ENCODE data around the gene SRSF4. TPM values are rescaled to one million over a fixed set of nuclear protein-coding genes. Genes with fewer than 3 reads are reported as not detected.
"Not testable (repeated sequence)": the region's sequence is repeated elsewhere in the genome, so short reads cannot be mapped to it uniquely, and the experiment has no call there.

The SRSF4 gene
- total RNA-seq, 1 donor from 2014 or later, result 92.6 TPM

DNA sequence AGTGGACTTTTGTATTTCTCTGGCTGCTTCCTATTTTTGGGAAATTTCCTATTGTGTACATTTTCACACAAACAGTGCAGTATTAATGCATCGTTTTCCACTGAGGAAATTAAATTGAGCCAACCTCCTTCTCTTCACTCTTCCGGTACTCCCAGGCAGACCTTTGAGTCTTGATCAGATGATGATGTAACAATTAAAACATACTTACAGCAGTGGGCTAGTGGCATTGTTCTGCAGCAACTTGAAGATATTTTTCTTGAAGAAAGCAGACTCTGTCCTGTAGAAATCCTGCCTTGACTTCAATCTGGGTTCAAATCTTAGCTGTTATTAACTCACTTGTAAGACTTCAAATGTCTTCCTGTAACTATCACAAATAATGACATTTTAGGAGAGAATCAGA lies 39.0 kb downstream of the SRSF4 start:
- POLR2A ChIA-PET, result no interaction called here
- Mint-ChIP-seq H3K4me3 (no peak overlapping the region), H3K36me3 (ENCODE audit: low read depth) (peaks cover 30% of the 10 kb centered on the region), H3K9me3 (no peaks in the 10 kb centered on the region), H3K4me1 (no peaks in the 10 kb centered on the region), H3K27me3 (no peaks in the 10 kb centered on the region), H3K27ac (no peak overlapping the region)
- DNase-seq (no peak), ATAC-seq (ENCODE audit: low read depth) (no peak)
- CTCF ChIA-PET, result no interaction called here
- TF ChIP-seq, protein P1, sequence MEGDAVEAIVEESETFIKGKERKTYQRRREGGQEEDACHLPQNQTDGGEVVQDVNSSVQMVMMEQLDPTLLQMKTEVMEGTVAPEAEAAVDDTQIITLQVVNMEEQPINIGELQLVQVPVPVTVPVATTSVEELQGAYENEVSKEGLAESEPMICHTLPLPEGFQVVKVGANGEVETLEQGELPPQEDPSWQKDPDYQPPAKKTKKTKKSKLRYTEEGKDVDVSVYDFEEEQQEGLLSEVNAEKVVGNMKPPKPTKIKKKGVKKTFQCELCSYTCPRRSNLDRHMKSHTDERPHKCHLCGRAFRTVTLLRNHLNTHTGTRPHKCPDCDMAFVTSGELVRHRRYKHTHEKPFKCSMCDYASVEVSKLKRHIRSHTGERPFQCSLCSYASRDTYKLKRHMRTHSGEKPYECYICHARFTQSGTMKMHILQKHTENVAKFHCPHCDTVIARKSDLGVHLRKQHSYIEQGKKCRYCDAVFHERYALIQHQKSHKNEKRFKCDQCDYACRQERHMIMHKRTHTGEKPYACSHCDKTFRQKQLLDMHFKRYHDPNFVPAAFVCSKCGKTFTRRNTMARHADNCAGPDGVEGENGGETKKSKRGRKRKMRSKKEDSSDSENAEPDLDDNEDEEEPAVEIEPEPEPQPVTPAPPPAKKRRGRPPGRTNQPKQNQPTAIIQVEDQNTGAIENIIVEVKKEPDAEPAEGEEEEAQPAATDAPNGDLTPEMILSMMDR (IDR thresholded peaks at IDR 0.05), result no peak
- intact Hi-C loops (cut with micrococcal nuclease), result no loop called here

DNA sequence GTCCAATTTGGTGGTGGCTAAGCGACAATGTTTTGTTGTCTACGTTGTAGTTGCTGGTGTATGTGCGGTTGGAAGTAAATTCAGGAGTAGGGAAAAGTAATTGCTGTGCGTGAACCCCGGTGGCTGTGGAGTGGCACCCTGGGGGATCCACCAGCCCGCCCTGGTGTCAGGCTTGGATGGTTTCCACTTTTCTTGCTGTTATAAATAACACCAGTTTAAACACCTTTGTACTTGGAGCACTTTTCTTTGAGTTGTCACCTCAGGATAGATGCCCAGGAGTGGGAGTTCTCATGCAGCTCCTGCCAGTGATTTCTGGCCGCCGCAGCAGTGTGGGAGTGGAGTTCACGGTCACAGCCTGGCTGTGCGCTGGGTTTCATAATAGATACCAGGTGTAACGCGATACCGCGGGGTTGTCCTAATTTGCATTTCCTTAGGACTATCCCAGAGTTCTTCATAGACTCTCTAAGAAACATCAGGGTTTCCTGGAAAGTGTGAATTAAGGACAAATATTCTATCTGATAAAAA lies 45.2 kb downstream of the SRSF4 start:
- CTCF ChIA-PET, result no interaction called here
- intact Hi-C loops (cut with micrococcal nuclease), result no loop called here
- POLR2A ChIA-PET, result no interaction called here
- Mint-ChIP-seq H3K4me1 (no peaks in the 10 kb centered on the region), H3K36me3 (ENCODE audit: low read depth) (no peaks in the 10 kb centered on the region), H3K27me3 (peaks cover 16% of the 10 kb centered on the region), H3K4me3 (no peak overlapping the region), H3K27ac (no peak overlapping the region), H3K9me3 (no peaks in the 10 kb centered on the region)
- no peak for DNase-seq
- no peak for ATAC-seq (ENCODE audit: low read depth)
- TF ChIP-seq, protein P1 (IDR thresholded peaks at IDR 0.05), result no peak

DNA sequence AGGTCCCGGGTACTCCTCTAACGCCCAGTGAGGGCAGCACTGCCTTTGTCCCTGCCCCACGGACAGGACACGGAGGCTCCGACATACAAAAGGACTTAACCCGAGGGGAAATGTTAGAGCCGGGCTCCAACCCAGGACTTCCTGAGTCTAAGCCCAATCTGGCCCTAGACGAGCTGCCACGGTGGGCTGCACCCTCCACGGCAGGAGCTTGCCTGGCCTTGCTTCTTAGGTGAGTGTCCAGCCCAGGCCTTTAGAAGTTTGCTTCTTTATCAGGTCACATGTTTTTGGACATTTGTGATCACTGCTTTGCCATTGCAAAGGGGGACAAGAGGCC lies 47.0 kb downstream of the SRSF4 start:
- ChIA-PET POLR2A (no interaction called here), CTCF (no interaction called here)
- no peaks in the 10 kb centered on the region for H3K9me3 Mint-ChIP-seq
- H3K4me1 Mint-ChIP-seq, result no peaks in the 10 kb centered on the region
- intact Hi-C loops (cut with micrococcal nuclease), result no loop called here
- no peak overlapping the region for H3K27ac Mint-ChIP-seq
- no peaks in the 10 kb centered on the region for H3K36me3 Mint-ChIP-seq (ENCODE audit: low read depth)
- peaks cover 16% of the 10 kb centered on the region for H3K27me3 Mint-ChIP-seq
- no peak for ATAC-seq (ENCODE audit: low read depth)
- DNase-seq, result no peak
- no peak overlapping the region for H3K4me3 Mint-ChIP-seq
- TF ChIP-seq, protein P1 (IDR thresholded peaks at IDR 0.05), result no peak

DNA sequence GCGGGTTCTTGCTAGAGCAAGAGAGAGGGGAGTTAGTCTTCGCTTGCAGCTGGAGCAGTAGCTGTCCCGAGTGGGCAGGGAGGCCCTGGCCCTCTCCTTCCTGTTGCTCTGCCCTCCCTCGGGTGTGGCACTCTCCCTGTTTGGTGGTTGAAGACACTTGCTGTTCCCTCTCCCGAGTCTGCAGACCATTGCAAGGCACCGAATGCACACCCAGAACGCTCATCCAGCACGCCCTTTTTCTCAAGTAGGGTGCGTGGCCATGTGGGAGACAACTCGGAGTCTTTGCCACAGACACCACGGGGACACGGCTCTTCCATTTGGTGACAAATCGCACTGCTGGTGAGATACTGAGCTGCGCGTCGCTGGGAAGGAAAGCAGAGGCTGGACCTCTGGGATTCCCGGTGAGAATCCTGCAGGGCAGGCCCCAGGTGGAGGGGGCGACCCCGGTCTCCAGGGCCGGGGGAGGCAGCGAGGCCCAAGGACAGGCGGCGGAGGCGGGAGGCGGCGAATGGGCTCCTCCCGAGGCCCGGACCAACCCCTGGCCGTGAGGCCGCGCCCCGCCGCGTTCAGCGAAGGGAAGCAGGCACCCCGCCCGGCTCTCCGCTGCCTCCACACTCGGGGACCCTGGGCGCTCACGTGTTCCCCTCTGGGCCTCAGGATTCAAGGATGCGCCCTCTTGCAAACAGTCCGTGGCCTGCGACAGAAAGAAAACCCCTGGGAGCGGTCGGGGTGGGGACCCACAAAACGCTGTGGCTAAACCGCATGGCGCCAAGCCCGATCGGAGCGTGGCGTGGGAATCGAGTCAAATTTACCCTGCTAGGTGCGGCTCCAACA lies 47.6 kb downstream of the SRSF4 start:
- ChIA-PET POLR2A (no interaction called here), CTCF (no interaction called here)
- H3K36me3 Mint-ChIP-seq (ENCODE audit: low read depth), result no peaks in the 10 kb centered on the region
- DNase-seq (no peak), ATAC-seq (ENCODE audit: low read depth) (no peak)
- no peak overlapping the region for H3K27ac Mint-ChIP-seq
- no peaks in the 10 kb centered on the region for H3K9me3 Mint-ChIP-seq
- TF ChIP-seq, protein P1 (IDR thresholded peaks at IDR 0.05), result no peak
- peaks cover 16% of the 10 kb centered on the region for H3K27me3 Mint-ChIP-seq
- H3K4me3 Mint-ChIP-seq, result peak overlapping the region; percentile 19
- H3K4me1 Mint-ChIP-seq, result no peaks in the 10 kb centered on the region
- intact Hi-C loops (cut with micrococcal nuclease), result no loop called here

DNA sequence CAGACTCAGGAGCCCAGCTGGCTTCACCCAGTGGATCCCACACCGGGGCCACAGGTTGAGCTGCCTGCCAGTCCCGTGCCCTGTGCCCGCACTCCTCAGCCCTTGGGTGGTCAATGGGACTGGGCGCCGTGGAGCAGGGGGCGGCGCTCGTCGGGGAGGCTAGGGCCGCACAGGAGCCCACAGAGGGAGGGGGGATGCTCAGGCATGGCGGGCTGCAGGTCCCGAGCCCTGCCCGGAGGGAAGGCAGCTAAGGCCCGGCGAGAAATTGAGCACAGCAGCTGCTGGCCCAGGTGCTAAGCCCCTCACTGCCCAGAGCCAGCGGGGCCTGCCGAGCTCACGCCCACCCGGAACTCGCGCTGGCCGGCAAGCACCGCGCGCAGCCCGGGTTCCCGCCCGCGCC lies 50.6 kb downstream of the SRSF4 start:
- H3K27ac Mint-ChIP-seq; intact Hi-C loops (cut with micrococcal nuclease); H3K9me3 Mint-ChIP-seq; ATAC-seq (ENCODE audit: low read depth); CTCF ChIA-PET; H3K4me3 Mint-ChIP-seq; H3K36me3 Mint-ChIP-seq (ENCODE audit: low read depth); H3K4me1 Mint-ChIP-seq; DNase-seq: not testable (repeated sequence)
- H3K27me3 Mint-ChIP-seq, result peaks cover 12% of the 10 kb centered on the region
- POLR2A ChIA-PET, result interaction anchor here (0.6 kb wide), 1 partner anchor 11 kb away, joined by 3 read pairs; no protein-coding TSS in a partner anchor
